CD14-positive monocyte (primary cell): Measurements from ENCODE around the gene ANO2. TPM values are rescaled to one million over a fixed set of nuclear protein-coding genes. Genes with fewer than 3 reads are reported as not detected.

Experiments
- DNase-seq, 3 donors: peaks; one replicate each; pipeline ENCODE4 v3.0.0-alpha.2; 2011 to 2022
- H2AFZ ChIP-seq: 2 replicates; pipeline ENCODE4 v1.6.0; 2012; ENCODE audit warnings: mild to moderate bottlenecking, low read depth, low read length, inconsistent platforms; ENCODE audit not compliant: insufficient read depth, poor library complexity, severe bottlenecking
- H3K27ac ChIP-seq, 2 donors: 1 replicate in 1 of 2; 2 replicates in 1 of 2; pipeline ENCODE4 v1.5.1; 2012 to 2013; ENCODE audit warnings: low read length in 2 of 2, control low read depth in 1 of 2, inconsistent platforms in 1 of 2, low read depth in 1 of 2, mild to moderate bottlenecking in 1 of 2
- H3K27me3 ChIP-seq, 2 donors: one replicate each; pipeline versions ENCODE4 v1.6.0 to v1.6.1; 2011 to 2013; ENCODE audit warnings: low read length in 2 of 2; ENCODE audit not compliant: control insufficient read depth in 2 of 2, insufficient read depth in 2 of 2
- H3K36me3 ChIP-seq, 2 donors: replicated peaks in 1 of 2; 1 replicate in 1 of 2; 2 replicates in 1 of 2; pipeline versions ENCODE4 v1.5.1 to v1.6.1; 2012 to 2013; ENCODE audit warnings: low read length in 2 of 2, control low read depth in 1 of 2, inconsistent platforms in 1 of 2, mild to moderate bottlenecking in 1 of 2; ENCODE audit not compliant: insufficient read depth in 2 of 2, control insufficient read depth in 1 of 2
- H3K4me1 ChIP-seq, 2 donors: 1 replicate in 1 of 2; 2 replicates in 1 of 2; pipeline versions ENCODE4 v1.5.1 to v1.6.1; 2012 to 2013; ENCODE audit warnings: low read length in 2 of 2, control low read depth in 1 of 2, inconsistent platforms in 1 of 2, mild to moderate bottlenecking in 1 of 2, moderate library complexity in 1 of 2; ENCODE audit not compliant: insufficient read depth in 2 of 2, control insufficient read depth in 1 of 2
- H3K4me2 ChIP-seq: replicated peaks from 2 replicates; pipeline ENCODE3; 2012; ENCODE audit warnings: low read length, moderate library complexity, mild to moderate bottlenecking; ENCODE audit not compliant: poor library complexity, severe bottlenecking; ENCODE audit errors: extremely low read depth
- H3K4me3 ChIP-seq, 3 experiments: fragments of 200-600 bp in 1 of 3; sonication (generic) in 1 of 3; replicated peaks in 1 of 3; 1 replicate in 2 of 3; 2 replicates in 1 of 3; pipeline ENCODE4 v1.5.1; 2011 to 2013; ENCODE audit warnings: low read length in 3 of 3, mild to moderate bottlenecking in 3 of 3, control low read depth in 2 of 3, low read depth in 2 of 3, inconsistent platforms in 1 of 3, moderate library complexity in 1 of 3
- H3K79me2 ChIP-seq: 2 replicates; pipeline ENCODE4 v1.6.0; 2012; ENCODE audit warnings: mild to moderate bottlenecking, control low read depth, inconsistent platforms, low read length, moderate library complexity; ENCODE audit not compliant: insufficient read depth
- H3K9ac ChIP-seq: 2 replicates; pipeline ENCODE4 v1.6.0; 2017; ENCODE audit warnings: low read length, mild to moderate bottlenecking; ENCODE audit not compliant: insufficient read depth, poor library complexity, severe bottlenecking
- H3K9me3 ChIP-seq, 2 donors: replicated peaks in 1 of 2; 1 replicate in 1 of 2; 2 replicates in 1 of 2; pipeline versions ENCODE4 v1.5.1 to v1.6.1; 2012 to 2013; ENCODE audit warnings: low read length in 2 of 2, control low read depth in 1 of 2; ENCODE audit not compliant: control insufficient read depth in 1 of 2, insufficient read depth in 1 of 2
- H4K20me1 ChIP-seq: 2 replicates; pipeline ENCODE4 v1.6.0; 2012; ENCODE audit warnings: mild to moderate bottlenecking, low read length, control low read depth, moderate library complexity; ENCODE audit not compliant: insufficient read depth
- H3K27ac Mint-ChIP-seq, 7 donors: one replicate each; pipeline ENCODE4 v1.8.0; 2020; ENCODE audit warnings: mild to moderate bottlenecking in 7 of 7, mixed read lengths in 7 of 7, moderate library complexity in 6 of 7, inconsistent platforms in 2 of 7
- H3K27me3 Mint-ChIP-seq, 3 donors: one replicate each; pipeline ENCODE4 v1.8.0; 2021 to 2022; ENCODE audit warnings: low read depth in 3 of 3, mild to moderate bottlenecking in 3 of 3, mixed read lengths in 3 of 3, moderate library complexity in 3 of 3, inconsistent platforms in 1 of 3
- H3K36me3 Mint-ChIP-seq, 2 donors: one replicate each; pipeline ENCODE4 v1.8.0; 2020; ENCODE audit warnings: mixed read lengths in 2 of 2, inconsistent platforms in 1 of 2, mild to moderate bottlenecking in 1 of 2
- H3K4me1 Mint-ChIP-seq: one replicate; pipeline ENCODE4 v1.8.0; 2020; ENCODE audit warnings: mild to moderate bottlenecking, mixed read lengths
- H3K4me3 Mint-ChIP-seq, 2 donors: one replicate each; pipeline ENCODE4 v1.8.0; 2020; ENCODE audit warnings: mild to moderate bottlenecking in 2 of 2, mixed read lengths in 2 of 2, moderate library complexity in 1 of 2
- H3K9me3 Mint-ChIP-seq, 7 donors: one replicate each; pipeline ENCODE4 v1.8.0; 2020 to 2022; ENCODE audit warnings: mixed read lengths in 7 of 7, mild to moderate bottlenecking in 6 of 7, moderate library complexity in 6 of 7, inconsistent platforms in 2 of 7
- WGBS: methylation state at CpG from one replicate; pipeline ENCODE4 v1.1.5; 2013; ENCODE audit warnings: missing lambda C conversion rate; ENCODE audit not compliant: insufficient coverage; 5-methylcytosine and 5-hydroxymethylcytosine counted together
- intact Hi-C, 2 donors: fragments of 100-400 bp; cut with micrococcal nuclease; formaldehyde crosslinking; loops; one replicate each; pipeline versions ENCODE4 v1.15.0 to v1.15.1; 2023
- polyA plus RNA-seq, 3 donors: library from polyadenylated mRNA; depleted of rRNA in 1 of 3; unstranded in 2 of 3; stranded (reverse) in 1 of 3; fragments of 300-500 nt in 2 of 3; fragments of >200 nt in 1 of 3; fragmentation: Illumina TruSeq in 2 of 3; gene quantifications; 1 replicate in 2 of 3; 2 replicates in 1 of 3; pipeline ENCODE4 v1.2.3, GENCODE V29; 2012 to 2021
- TF ChIP-seq, protein P1 (sequence below): fragments of 200-600 bp; IDR thresholded peaks from one replicate; pipeline ENCODE4 v1.8.0; 2022; ENCODE audit warnings: antibody characterized with exemption, mild to moderate bottlenecking

ANO2 gene
- polyA plus RNA-seq, 3 donors, result not detected

DNA sequence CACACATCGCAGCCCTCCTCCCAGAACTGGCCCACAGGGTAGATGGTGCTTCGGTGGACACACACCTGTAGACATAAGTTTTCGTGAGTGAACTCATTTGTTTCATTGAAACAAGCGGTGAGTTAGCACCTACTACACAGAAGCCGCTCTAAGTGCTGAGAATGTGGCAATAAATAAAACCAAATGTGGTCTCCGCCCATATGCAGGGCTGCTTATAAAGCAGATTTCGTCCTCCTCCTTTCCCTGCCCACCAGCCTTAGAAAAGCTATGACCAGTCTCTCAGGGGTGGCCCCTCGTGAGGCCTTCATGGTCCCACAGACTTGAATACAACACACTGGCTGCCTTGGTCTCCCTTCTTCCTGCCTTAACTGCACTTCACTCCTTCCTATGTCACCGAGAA, 31.1 kb upstream of the ANO2 start:
- 96% methylated on average over 7 of the region's 9 CpGs for WGBS
- H3K9me3 Mint-ChIP-seq, result peaks cover 0 to 4% (median 2%) of the 10 kb centered on the region in 7 donors
- no peaks in the 10 kb centered on the region for H4K20me1 ChIP-seq

DNA sequence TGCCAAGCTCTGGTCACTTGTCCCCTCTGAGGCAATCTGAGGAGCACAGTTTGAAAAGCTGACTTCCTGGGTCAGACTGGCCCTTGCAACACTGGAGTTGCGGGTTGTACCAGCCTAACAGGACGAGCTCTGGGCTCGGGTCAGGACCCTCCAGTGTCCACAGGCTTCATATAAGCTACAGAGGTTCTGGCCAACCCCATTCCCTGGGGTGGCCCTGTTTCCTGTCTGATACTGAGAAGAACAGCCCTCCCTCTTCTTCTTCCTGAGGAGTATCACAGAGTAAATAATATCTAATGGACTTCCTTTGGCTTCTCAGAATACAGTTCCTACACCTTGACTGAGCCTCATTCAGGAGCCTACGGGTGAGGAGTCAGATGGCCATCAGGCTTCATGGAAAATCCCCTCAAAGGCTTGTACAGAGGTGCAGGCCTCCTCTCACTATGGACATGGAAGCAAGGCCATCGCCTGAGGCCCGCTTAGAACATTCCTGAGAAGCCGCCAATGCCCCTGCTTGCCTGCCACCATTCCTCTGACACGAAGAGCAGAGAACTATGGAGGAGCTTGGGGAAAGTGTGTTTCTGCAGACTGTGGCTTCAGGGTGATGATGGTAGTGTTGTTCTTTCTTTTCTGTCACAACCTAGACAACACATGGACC, 28.5 kb upstream of the ANO2 start:
- Histone ChIP-seq H3K9ac (no peak overlapping the region), H3K79me2 (no peaks in the 10 kb centered on the region), H3K4me3 (no peak overlapping the region), H3K4me2 (no peak overlapping the region), H3K27me3 (no peaks in the 10 kb centered on the region), H3K9me3 (no peaks in the 10 kb centered on the region), H3K36me3 (no peaks in the 10 kb centered on the region), H2AFZ (no peak overlapping the region), H3K4me1 (no peaks in the 10 kb centered on the region), H4K20me1 (no peaks in the 10 kb centered on the region), H3K27ac (no peak overlapping the region)
- intact Hi-C loops, result no loop called here
- H3K9me3 Mint-ChIP-seq, result no peaks in the 10 kb centered on the region
- 97% methylated on average over 3 of the region's 8 CpGs for WGBS
- H3K27me3 Mint-ChIP-seq, result peaks cover 2 to 7% (median 2%) of the 10 kb centered on the region in 3 donors
- no peak for DNase-seq
- TF ChIP-seq, protein P1, sequence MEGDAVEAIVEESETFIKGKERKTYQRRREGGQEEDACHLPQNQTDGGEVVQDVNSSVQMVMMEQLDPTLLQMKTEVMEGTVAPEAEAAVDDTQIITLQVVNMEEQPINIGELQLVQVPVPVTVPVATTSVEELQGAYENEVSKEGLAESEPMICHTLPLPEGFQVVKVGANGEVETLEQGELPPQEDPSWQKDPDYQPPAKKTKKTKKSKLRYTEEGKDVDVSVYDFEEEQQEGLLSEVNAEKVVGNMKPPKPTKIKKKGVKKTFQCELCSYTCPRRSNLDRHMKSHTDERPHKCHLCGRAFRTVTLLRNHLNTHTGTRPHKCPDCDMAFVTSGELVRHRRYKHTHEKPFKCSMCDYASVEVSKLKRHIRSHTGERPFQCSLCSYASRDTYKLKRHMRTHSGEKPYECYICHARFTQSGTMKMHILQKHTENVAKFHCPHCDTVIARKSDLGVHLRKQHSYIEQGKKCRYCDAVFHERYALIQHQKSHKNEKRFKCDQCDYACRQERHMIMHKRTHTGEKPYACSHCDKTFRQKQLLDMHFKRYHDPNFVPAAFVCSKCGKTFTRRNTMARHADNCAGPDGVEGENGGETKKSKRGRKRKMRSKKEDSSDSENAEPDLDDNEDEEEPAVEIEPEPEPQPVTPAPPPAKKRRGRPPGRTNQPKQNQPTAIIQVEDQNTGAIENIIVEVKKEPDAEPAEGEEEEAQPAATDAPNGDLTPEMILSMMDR, result no peak
- no peaks in the 10 kb centered on the region for H3K36me3 Mint-ChIP-seq
- no peaks in the 10 kb centered on the region for H3K4me1 Mint-ChIP-seq
- peak overlapping the region in 1 of 7 donors; percentile 30 for H3K27ac Mint-ChIP-seq
- H3K4me3 Mint-ChIP-seq, result no peak overlapping the region

More for the DNA sequence above, 31.1 kb upstream of the ANO2 start:
- H3K4me3 ChIP-seq, result no peak overlapping the region
- Mint-ChIP-seq H3K36me3 (no peaks in the 10 kb centered on the region), H3K27me3 (peaks cover 2 to 9% (median 3%) of the 10 kb centered on the region in 3 donors), H3K4me3 (no peak overlapping the region), H3K4me1 (no peaks in the 10 kb centered on the region), H3K27ac (peak overlapping the region in 1 of 7 donors; percentile 12)
- H3K4me2 ChIP-seq, result no peak overlapping the region
- no peaks in the 10 kb centered on the region for H3K4me1 ChIP-seq
- H3K27me3 ChIP-seq, result no peaks in the 10 kb centered on the region
- H2AFZ ChIP-seq, result no peak overlapping the region
- no peak overlapping the region for H3K27ac ChIP-seq
- TF ChIP-seq, protein P1, result no peak
- H3K9me3 ChIP-seq, result no peaks in the 10 kb centered on the region
- H3K36me3 ChIP-seq, result no peaks in the 10 kb centered on the region
- no peaks in the 10 kb centered on the region for H3K79me2 ChIP-seq
- no peak overlapping the region for H3K9ac ChIP-seq
- intact Hi-C loops, result no loop called here
- no peak for DNase-seq
